Suppressor macrophage treated with lipopolysaccharide for 4 hours (primary cell): ENCODE measurements around the gene SHC3.

ENCODE experiments used
- DNase-seq: peaks from one replicate; pipeline ENCODE4 v3.0.0-alpha.2; 2020

SHC3 gene

DNA sequence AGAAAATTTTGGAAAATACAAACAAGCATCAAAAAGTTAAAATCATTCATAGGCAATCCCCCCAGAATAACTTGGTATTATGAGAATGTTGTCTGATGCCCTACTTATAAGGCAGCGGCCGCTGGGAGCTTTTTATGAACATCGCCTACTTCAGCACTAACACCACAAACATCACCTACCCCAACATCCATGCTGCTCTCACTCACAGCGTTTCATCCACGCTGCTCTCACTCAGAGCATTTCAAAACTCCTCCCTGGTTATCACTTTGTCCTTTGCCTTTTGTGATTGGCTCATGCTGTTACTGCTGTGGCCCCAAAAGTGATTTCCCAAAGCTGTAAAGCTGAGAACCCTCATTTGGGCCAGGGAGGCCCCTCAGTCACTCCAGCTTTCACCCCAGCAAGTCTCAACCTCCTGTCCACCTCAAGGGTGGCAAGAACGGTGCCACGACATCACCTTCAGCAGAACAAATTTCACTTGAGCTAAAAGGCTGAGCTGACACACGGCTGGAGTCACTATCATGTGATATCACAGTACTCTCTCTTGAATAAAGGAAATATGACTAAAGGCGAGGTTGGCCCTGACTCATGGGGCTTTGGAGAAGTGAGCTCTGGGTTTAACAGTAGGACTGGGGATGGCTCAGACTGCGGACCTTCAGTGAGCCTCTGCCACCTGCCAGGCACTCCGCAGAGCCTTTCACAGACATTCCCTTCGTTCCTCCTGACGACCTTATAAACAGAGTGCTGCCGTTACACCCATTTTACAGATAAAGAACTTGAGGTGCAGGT, 25.2 kb downstream of the SHC3 start:
- peak; percentile 92 for DNase-seq

DNA sequence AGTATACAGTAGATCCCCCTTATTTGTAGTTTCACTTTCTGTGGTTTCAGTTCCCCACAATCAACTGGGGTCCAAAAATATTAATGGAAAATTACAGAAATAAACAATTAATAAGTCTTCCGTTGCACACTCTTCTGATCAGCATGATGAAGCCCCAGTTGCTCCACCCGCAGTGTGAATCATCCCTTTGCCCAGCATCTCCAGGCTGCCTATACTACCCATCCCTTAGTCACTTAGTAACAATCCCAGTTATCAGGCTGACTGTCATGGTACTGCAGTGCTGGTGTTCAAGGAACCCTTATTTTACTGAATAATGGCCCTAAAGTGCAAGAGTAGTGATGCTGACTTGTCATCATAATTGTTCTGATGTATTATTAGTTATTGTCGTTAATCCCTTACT, 28.9 kb downstream of the SHC3 start:
- peak; percentile 37 for DNase-seq

DNA sequence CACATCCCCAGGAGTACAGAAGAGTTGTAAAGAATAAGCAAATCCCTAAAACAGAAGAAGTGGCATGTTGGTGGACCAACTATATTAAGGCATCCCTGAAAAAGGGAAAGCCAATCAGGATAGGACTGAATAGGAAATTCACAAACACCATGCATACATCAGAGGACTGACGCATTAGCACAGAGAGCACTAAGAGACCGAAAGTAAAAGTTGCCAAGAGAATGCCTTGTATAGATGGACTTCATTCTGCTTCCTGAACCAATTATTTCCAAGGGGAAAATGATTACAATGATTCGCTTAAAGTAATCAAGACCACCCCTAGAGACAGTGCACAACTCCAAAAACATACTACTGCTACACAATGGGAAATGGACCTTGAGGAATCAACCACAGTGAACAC, 33.5 kb downstream of the SHC3 start:
- DNase-seq: no peak

GRCh38 chr9:89144238-89144637, 34.4 kb downstream of the SHC3 start:
- no peak for DNase-seq

- no peak for DNase-seq
Observed at GRCh38 chr9:89143266-89143665, 35.4 kb downstream of the SHC3 start.

DNA sequence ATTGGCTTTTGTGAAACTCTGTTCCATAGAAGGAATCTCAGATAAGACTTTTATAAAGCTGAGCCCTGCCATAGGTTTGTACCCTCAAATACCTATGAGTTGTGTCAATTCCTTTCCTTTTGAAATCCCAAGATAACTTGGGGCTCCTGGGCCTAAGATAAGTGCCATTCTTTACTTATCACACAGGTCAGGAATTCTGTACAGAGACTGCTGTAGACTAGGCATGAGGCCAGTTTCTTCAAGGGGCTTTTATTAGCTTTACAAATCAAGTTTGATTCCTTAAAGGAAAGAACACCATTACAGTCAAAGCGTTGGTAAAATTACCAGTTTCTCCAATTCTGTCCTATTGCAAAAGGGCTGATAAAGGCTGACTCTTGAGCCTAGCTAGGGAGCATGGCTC, 39.2 kb downstream of the SHC3 start:
- no peak for DNase-seq

DNA sequence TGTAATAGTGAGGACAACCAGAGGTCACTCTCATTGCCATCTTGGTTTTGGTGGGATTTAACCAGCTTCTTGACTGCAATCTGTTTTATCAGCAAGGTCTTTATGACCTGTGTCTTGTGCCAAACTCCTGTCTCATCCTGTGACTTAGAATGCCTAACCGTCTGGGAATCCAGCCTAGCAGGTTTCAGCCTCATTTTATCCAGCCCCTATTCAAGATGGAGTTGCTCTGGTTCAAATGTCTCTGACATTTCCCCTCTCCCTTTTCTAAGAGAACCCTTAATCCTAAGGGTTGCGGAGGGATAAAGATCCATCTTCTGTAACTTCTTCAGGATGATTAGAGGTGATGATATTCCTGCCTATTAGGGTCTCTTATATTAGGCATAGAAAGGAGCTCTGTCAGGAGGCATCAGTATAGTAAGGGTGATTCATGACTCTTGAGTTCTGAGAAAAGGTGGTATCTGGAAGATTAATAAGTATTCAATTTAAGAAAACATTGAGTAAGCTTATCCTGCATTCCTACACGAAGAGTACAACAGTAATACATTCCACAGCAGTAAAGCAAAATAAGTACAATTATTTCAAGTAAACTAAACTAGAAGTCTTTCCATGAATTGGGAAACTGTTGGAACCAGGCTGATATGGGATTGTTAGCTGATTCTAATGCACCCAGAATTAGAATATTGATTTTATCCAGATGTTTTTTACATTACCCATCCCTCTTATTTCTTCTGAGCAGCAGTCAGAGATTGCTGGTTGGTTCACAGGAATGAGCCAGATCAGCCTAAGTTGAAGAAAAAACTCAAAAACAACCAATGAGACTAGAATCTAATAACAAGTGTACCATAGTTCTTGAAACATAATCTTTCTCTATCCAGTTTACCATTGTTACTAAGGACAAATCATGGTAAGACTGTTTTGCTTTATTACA, 39.9 kb downstream of the SHC3 start:
- no peak for DNase-seq

GRCh38 chr9:89137542-89138462, 40.8 kb downstream of the SHC3 start:
- DNase-seq: peak; percentile 11

GRCh38 chr9:89135591-89136166, 42.9 kb downstream of the SHC3 start:
- DNase-seq: no peak

- no peak for DNase-seq
Observed at GRCh38 chr9:89134709-89135108, 43.9 kb downstream of the SHC3 start.

DNA sequence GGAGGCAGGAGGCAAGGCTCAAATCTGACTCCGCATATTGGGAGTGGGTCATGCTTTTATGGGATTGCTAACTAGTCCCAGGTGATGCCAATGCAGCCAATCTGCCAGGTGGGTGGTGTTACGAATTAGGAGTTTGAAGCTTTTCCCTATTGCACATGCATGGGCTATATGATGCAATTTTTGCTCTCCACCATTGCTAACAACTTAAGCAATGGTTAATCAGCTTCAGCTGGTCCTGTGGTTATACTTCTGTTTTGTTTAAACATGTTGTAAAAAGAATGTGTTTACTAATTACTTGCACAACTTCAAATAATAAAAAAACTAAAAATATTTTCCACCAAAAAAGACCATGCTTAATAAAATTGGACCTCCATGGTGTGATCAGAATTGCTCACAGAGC, 55.7 kb downstream of the SHC3 start:
- no peak for DNase-seq

- DNase-seq: no peak
Observed at GRCh38 chr9:89120704-89121103, 57.9 kb downstream of the SHC3 start.

DNA sequence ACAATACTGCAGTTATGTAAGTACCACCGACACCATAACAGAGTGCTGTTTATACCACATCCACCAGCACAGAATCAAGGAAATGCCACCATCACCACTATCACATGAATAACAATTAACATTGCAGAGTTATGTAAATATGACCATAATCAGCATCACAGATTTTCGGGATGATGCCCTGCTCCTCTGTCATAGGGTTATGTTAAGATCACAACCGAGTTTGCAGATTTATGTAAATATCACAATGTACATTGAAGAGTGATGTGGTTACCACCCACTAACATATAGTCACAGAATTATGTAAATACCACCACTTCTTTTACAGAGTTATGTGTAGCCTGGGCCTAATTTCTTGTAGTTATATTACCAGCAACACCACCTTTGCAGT, 61.8 kb downstream of the SHC3 start:
- no peak for DNase-seq

DNA sequence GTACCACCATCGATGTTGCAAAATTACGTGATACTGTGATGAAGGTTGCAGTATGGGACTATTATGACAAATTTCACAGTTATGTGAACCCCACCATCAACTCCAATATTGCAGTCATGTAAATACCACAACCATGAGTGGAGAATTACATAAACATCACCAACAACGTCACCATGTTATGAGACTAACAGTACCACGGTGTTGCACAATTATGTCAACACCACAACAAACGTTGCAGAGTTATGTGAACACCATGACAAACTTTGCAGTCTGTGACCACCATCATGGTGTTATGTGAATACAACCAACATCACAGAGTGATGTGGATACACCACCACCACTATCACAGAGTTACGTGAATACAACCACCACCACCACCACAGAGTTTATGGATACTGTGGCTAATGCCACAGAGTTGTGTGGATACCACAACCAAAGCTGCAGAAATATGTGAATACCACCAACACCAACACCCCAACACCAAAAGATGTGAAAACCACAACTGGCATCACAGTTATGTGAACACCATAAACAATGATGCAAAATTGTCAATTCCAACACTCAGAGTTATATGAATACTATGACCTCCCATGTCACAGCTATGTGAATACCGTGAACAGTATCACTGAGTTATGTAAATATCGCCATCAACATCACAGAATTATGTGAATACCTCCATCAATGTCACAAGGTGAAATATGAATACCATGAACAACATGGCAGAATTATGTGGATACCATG, 62.4 kb downstream of the SHC3 start:
- DNase-seq: peak; percentile 2

DNA sequence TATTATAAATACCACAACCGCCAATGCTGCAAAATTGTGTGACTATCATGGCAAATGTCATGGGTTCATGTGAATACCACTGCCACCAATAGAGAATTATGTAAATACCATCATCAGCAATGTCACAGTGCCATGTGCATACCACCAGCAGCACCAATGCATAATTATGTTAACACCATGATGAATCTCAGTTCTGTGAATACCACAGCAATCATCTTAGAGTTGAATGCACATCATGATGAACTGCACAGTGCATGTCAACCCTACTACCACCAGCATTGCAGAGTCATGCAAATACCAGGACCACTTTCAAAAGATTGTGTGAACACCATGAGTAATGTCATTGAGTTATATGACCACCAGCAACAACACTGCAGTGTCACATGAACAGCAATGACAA, 63.2 kb downstream of the SHC3 start:
- DNase-seq: no peak

GRCh38 chr9:89114741-89115140, 63.9 kb downstream of the SHC3 start:
- DNase-seq: no peak

- no peak for DNase-seq
Observed at GRCh38 chr9:89113851-89114250, 64.8 kb downstream of the SHC3 start.

DNA sequence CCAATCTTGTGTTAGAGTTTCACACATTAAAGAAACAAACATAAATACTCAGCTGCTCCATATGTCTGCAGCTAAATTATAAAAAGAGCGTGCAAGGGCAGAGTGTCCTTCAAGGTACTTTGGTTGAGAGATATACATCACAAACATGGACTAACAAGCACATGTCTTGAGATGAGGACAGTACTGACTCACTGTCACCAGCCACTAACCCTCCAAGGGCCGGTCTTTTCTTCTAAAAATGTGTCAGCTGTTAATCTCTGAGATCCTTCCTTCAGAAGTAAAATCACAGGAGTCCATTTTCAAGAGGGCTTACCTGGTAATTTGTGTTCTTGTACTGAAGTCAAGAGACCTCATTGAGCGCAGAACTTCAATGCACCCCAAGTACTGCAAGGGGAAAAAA, 66.4 kb downstream of the SHC3 start:
- no peak for DNase-seq

- no peak for DNase-seq
Observed at GRCh38 chr9:89109666-89110065, 69.0 kb downstream of the SHC3 start.

DNA sequence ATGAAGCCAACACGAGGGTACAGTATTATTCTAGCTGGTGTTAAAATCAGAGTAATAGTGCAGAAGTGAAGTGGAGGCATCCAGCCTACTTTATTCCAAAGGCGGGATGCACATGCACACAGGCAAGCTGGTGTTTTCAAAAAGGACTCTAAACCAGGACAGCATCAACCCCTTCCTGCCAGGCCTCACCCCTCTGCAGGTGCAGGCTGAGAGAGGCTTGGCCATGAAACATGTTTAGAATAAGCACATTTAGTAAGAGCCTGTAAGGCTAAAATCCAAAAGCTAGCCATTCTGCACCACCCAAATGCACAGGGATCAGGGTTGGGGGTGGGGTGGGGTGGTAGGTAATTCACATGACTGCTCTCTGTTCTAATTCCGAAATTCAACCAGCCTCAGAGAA, 71.2 kb downstream of the SHC3 start:
- no peak for DNase-seq

- no peak for DNase-seq
Observed at GRCh38 chr9:89106224-89106851, 72.3 kb downstream of the SHC3 start.
